Panc1 (cell line): ENCODE data around the gene ACSL5.

Source experiments
- CTCF ChIP-seq: fragments of 450-650 bp; IDR thresholded peaks from 2 replicates; pipeline ENCODE4 v1.5.1; 2017; ENCODE audit warnings: mild to moderate bottlenecking
- POLR2AphosphoS5 ChIP-seq: IDR thresholded peaks from 2 replicates; pipeline ENCODE4 v1.6.1; 2012; ENCODE audit warnings: mild to moderate bottlenecking, low read depth, low read length, moderate library complexity
- REST ChIP-seq, 2 experiments: IDR thresholded peaks; 2 replicates each; pipeline ENCODE4 v1.6.1; 2011 to 2012; ENCODE audit warnings: low read depth in 2 of 2, control low read depth in 1 of 2, low read length in 1 of 2, mild to moderate bottlenecking in 1 of 2, moderate library complexity in 1 of 2; ENCODE audit not compliant: insufficient read depth in 1 of 2

- no peak for TF ChIP-seq CTCF
- TF ChIP-seq POLR2AphosphoS5: no peak
- TF ChIP-seq REST (IDR thresholded peaks at IDR 0.05; ENCODE audit: insufficient read depth in 1 of 2, low read depth in 2 of 2, low read length in 1 of 2): no peak
Measured at GRCh38 chr10:112373912-112374338, at the start of gene ACSL5.
